Panc1 (cell line): ENCODE measurements around the gene SHISA9.

Experiments
- POLR2AphosphoS5 ChIP-seq: IDR thresholded peaks from 2 replicates; pipeline ENCODE4 v1.6.1; 2012; ENCODE audit warnings: mild to moderate bottlenecking, low read depth, low read length, moderate library complexity
- TF ChIP-seq, protein P1 (sequence below): fragments of 450-650 bp; IDR thresholded peaks from 2 replicates; pipeline ENCODE4 v1.5.1; 2017; ENCODE audit warnings: mild to moderate bottlenecking

DNA sequence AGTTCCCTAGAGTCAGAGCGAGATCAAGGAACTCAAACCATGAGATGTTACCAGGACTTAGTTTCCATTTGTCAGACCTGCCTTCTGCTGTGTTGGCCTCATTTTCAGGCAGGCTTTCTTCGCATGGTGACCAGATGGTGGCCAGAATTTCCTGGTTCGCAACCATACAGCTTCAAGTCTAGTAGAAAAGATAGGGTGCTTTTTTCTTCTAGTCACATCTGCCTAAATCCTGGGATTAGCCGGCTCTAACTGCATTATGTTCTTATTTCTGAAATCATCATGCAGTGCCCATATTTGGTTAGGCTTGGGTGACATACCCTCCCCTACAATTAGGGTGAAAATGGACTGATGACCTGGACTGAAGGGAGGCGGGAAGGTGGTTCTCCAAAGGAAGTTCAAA lies 131.5 kb downstream of the SHISA9 start:
- TF ChIP-seq, protein P1, sequence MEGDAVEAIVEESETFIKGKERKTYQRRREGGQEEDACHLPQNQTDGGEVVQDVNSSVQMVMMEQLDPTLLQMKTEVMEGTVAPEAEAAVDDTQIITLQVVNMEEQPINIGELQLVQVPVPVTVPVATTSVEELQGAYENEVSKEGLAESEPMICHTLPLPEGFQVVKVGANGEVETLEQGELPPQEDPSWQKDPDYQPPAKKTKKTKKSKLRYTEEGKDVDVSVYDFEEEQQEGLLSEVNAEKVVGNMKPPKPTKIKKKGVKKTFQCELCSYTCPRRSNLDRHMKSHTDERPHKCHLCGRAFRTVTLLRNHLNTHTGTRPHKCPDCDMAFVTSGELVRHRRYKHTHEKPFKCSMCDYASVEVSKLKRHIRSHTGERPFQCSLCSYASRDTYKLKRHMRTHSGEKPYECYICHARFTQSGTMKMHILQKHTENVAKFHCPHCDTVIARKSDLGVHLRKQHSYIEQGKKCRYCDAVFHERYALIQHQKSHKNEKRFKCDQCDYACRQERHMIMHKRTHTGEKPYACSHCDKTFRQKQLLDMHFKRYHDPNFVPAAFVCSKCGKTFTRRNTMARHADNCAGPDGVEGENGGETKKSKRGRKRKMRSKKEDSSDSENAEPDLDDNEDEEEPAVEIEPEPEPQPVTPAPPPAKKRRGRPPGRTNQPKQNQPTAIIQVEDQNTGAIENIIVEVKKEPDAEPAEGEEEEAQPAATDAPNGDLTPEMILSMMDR = no peak
- TF ChIP-seq POLR2AphosphoS5 = no peak
